Renal pelvis (tissue), 4 donors: ENCODE data around the gene P4HTM. TPM values are rescaled to one million over a fixed set of nuclear protein-coding genes. Genes with fewer than 3 reads are reported as not detected.

Experiments used
- DNase-seq: peaks from one replicate; pipeline ENCODE4 v3.0.0-alpha.2; 2013
- polyA plus RNA-seq, 3 donors: library from polyadenylated mRNA; unstranded; fragments of 120-200 nt; gene quantifications; one replicate each; pipeline ENCODE4 v1.2.1, GENCODE V29; 2013; ENCODE audit not compliant: insufficient read length in 3 of 3

The P4HTM gene
- polyA plus RNA-seq, 3 donors: 53.3 to 55.6 (median 54.8) TPM

DNA sequence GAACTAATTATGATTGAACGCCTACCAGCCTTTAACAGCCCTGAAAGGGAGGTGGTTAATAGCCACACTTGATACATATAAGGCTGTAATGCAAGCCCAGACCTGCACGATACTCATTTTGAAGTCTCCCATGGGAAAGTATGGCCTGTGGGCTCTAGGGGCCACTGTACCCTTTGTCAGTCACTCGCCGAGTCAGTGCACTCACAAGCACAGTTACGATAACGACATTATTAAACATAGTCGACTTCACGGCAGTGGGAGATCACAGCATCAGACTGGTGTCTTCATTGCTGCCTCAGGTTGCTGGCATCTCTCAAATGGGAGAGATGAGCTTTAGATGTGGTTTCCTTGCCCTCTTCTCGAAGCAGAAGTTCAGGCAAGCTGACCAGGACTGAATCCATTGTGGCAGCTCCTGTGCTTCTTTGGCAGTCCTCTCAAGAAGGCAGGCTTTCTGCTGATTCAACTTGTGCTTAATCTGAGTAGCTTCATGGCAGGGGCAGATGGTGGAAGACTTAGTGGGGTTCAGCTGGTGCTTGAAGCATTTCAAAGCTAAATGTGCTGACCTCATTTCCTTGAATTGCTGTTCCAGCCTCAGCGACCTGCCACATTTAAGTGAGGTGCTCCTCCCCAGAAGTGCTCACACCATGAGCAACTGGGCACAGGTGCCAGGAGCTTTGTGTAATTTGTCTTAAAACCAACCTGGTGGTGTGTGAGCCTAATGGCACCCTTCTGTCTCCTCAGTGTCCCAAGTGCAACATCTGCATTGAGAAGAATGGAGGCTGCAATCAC, 15.8 kb upstream of the P4HTM start:
- DNase-seq: no peak

DNA sequence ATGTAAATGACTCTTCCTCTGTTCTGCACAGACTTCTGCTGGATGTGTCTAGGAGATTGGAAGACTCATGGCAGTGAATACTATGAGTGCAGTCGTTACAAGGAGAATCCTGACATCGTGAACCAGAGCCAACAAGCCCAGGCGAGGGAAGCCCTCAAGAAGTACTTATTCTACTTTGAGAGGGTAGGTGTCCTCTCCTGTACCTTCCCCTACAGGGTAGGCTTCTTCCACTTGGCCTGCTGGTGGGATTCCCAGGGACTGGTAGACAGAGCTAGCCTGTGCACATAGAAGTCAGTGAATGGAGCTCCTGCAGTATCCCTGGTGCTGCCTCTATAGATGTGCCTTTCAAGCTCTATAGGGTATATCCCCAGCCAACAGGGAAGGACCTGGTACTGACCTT, 10.6 kb upstream of the P4HTM start:
- DNase-seq: no peak

DNA sequence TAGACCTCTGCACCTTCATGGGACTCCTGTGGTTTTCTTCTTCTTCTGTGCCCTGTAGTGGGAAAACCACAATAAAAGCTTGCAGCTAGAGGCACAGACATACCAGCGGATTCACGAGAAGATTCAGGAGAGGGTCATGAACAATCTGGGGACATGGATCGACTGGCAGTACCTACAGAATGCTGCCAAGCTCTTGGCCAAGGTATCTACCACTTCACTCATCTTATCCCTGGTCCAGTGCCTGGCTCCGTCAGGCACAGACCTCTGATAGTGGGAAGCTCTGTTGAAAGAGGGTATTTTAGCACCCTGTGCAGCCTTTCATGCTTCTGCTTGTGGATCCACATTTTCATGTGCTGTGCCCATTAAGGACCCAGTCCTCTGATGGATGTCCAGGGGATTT, 9.7 kb upstream of the P4HTM start:
- DNase-seq: no peak

DNA sequence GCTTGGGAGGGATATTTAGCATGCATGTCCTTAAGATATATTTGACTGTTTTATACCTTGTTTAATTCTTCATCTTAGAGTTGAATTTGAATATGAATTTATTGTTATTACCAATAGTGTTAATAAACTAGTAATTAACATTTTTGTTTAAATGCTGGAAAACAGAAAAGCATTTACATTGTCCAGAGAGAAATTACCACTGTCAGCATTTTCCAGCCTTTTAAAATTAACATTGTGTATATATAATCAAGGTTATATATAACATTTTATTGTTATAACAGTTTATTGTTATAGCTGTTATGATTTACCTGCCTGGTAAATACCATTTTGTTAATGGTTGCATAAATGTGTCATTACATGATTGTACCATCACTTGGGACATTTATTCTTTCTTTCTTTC, 8.0 kb upstream of the P4HTM start:
- no peak for DNase-seq

DNA sequence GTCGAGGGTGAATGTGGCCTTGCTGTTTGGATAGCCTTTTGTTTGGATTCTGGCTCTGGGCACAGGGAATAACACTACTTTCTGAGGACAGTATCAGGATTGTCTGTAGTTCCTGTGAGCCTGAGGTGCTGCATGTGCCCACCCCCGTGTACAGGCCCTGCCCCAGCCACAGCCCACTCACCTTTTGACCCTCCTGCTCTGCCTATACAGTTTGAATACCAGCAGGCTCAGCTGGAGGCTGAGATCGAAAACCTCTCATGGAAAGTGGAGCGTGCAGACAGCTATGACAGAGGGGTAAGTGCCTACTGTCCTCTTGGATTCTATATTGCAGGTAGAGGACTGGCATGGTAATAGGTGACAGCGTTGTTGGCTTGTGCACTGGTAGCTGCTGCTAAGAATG, 7.4 kb upstream of the P4HTM start:
- no peak for DNase-seq

DNA sequence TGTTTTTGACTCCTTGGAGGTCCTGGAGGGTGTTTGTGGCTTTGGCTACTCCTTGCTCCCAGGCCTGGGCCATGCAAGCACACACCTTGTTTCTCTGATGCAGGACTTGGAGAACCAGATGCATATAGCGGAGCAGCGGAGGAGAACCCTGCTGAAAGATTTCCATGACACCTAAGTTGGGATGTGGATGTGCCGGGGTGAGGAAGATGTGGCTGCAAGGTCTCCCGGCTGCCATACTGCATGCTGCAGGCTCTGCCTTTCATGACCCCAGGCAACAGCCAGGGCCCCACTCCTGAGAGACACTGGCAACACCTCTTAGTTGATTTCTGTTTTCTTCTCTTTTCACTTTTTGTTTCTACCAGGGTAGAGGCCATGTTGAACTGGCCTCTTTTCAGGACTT, 6.9 kb upstream of the P4HTM start:
- no peak for DNase-seq

DNA sequence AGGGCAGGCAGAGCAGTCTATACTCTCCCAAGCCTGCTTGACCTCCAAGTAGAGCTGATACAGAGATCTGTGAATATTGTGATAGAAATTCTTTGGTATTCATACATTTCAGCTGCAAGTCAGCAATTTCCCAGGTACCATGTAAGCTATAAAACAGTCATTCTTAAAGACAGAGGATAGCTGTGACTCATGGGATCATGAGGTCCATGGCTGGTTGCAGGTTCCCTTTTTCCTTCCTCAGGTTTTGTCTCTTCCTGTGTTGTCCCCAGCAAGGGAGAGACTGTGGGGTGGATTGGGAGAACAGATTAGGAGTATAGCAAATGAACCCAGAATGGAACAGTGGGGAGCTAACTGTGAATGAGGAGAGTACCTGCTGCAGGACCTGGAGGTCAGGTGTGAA, 5.4 kb upstream of the P4HTM start:
- DNase-seq: no peak

DNA sequence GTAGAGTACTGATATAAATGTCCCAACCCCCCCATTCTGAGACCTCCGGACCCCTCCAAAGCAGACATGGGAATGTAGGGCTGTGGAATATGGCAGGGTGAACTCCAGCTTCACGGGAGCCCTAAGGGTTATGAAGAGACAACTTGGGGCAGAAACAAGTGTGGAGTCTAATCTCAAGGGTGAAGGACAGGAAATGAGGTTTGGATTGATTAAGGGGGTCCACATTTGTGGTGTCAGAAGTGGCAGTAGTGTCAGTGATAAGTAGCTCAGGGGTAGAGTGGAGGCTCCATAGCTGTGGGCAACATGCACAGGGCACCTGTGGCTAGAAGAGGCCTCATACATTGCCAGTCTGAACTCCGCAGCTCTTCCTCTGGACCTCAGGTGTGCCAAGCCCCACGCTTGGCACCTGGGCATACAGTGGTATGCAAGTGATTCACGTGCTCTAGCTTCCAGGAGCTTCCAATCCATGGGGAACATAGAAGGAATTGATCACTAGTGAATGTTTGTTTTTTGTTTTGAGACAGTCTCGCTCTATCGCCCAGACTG, 4.1 kb upstream of the P4HTM start:
- no peak for DNase-seq

DNA sequence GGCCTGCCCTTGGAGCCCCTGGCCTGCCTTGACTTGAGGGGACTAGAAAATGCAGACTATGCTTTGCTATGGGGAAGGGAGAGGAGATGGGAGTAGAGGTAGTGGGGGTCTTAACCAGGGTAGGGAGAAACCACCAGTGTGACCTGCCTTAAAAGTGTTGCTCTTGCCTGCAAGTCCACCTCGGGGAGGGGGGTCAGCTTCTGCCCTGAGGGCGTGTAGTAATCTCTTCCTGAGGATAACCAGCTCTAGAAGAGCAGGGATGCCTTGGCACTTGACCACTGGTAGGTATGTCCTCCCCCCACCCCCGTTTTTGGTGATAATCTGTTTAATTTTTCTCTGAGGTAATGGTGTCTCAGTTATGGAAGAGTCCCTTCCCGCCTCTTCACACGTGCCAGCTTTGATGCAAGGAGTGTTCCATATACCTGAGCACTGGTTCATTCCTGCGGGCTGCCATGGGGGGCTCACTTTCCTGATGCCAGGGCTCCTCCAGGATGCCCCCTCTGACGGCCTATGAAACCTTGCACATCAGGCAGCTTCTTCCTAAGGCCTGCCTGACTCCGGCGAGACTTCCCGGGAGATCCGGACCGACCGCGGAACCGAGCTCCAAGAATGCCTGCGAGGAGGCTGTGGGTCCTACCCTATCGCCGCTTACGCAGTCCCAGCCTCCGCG, 780 bp upstream of the P4HTM start:
- DNase-seq: no peak

DNA sequence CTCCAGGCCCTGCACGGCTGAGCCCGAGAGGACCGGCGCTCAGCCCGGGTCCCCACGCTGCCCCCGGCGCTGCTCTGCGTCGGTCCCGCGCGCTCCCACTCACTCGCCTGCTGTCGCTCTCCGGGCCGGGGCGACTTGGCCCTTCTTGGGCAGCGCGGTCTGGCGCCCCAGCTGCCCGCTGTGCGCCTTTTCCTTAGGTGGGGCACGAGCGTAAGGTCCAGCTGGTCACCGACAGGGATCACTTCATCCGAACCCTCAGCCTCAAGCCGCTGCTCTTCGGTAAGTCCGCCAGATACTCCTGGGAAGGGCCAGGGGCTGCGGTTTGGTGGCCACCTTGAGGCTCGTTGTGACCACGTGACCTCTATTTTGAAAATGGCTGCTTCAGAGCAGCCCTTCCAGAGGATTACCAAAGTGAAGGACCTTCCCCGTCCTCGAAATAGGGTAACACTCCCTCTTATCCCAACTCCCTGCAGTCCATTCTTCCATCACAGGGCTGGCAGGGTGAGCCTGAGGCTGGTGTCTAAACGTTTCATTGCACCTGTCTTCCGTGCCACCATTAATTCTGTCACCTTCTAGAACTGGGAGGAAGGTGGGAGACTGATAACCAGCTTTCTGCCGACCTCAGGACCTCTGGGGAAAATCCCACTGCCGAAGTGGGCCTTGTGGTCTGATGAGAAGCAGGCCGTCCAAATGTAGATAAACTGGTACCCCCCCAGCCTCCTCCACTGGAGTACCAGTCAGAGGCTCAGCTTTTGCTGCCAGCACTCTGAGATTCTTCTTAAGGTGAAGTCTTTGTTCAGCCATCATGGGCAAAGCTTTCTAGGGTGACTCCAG, 812 bp downstream of the P4HTM start:
- DNase-seq: peak; percentile 16

DNA sequence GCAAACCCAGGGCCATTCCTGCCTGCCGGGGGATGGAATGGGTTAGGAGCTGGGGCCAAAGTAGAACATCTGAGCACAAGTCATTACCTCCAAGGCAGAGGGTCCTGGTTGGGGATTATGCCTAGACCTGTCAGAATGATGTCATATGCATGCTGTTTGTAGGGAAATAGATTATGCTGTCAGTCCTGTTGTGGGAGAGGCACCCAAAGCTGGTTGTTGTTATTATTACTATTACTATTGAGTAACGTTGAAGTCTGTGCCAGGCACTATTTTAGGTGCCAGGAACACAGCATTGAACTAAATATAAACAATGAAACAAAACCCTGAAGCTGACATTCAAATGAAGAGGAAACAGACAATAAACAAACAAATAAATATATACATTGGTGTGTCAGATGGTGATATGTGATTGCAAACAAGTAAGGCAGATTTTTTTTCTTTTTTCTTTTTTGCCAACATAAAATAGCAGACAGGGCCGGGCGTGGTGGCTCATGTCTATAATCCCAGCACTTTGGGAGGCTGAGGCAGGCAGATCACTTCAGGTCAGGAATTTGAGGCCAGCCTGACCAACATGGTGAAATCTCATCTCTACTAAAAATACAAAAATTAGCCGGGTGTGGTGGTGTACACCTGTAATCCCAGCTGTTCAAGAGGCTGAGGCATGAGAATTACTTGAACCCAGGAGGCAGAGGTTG, 2.0 kb downstream of the P4HTM start:
- no peak for DNase-seq

DNA sequence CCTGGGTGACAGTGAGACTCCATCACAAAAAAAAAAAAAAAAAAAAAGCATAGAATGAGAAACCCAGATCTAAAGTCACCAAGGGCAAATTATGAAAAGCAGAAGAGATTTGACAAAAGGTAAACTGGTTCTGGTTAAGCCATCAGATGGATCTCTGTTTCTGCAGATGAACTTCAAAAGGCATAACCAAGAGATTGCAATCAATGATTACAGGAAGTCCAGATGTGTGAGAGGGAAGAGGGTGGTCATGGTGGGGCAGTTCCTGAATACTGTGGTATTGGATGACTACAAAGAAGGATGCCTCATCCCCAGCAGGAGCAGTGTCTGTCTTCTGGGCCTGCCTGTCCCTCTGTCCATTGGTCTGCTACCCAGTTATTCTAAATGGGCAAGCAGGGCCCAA, 3.8 kb downstream of the P4HTM start:
- DNase-seq: no peak

DNA sequence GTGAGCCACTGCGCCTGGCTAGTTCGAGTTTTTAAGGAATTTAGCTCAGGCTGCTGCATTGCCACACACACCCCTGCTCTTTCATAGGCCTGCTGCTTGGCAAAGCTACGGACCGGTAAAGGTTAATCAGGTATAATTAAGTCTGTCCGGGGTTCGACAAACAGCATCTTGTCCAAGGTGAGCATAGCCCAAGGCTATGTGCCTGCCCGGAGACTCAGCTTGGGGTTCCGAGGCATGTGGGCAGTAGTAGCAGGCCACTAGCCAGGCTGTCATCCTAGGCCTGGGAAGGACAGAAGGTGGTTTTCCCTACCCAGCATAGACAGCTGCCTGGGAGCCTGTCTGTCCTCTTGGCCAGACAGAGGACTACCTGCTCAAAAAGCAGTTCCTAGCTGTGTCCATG, 6.6 kb downstream of the P4HTM start:
- DNase-seq: no peak

DNA sequence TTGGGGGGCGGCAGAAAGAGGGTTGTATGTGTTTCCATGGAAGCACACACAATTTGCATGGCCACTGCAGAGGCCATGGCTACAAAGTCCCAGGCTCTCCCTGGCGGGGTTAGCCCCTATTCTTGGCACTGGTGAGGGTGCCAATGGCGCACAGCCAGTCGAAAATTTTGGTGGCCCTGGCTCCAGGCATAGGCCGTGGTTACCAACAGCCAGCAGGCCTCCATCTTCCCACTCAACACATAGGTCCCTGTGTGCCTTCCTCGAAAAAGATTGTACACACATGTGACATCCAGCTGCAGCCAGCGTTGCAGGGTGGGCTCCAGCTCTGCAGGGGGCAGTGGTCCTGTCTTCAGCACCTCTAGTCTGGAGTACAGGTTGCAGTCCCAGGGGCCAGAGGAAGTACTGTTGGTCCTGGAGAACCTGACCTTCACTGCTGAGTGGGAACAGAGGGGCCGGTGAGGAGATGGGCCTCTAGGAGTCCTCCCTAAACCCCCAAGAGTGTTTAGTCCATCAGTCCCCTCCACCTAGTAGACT, 7.1 kb downstream of the P4HTM start:
- no peak for DNase-seq

DNA sequence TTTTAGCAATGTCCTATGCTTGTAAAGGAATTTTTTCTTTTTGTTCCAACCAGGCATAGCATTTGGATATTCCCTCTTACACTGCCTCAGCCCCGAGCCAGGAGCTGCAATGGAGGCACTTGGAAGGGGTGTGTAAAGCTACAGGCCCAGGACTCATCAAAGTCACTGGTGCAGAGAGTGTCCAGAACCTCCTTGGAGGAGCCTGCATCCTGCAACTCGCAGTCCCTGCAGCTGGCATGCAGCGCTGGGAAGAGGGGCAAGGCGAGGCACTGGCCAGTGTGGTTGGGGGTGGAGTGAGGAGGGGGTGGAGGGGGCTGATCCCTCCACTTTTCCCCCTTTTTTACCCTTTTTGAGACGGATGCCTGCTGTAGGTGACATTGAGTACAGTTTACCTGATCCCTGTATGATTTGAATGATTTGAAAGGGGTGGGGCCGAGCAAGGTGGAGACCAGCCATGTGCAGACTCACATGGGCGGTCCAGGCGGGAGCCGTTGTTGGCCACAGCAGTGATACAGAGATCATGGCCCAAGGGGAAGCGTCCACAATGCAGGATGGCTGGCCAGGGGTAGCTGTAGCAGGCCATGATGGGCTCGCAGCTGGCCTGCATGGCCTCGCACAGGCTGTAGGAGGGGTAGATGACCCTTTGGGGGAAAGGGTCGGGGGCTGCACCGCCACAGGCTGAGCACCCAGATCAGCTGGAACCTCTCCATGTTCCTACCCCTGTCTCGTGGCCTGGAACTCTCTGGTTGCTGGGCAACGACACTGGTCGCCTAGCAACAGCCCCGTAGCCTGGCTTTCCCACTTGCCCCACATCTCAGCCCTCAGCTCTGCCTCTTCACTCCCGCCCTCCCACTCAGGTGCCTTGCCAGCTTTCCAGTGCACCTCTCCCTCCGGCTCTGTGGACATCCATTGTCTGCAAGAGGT, 7.9 kb downstream of the P4HTM start:
- DNase-seq: no peak

DNA sequence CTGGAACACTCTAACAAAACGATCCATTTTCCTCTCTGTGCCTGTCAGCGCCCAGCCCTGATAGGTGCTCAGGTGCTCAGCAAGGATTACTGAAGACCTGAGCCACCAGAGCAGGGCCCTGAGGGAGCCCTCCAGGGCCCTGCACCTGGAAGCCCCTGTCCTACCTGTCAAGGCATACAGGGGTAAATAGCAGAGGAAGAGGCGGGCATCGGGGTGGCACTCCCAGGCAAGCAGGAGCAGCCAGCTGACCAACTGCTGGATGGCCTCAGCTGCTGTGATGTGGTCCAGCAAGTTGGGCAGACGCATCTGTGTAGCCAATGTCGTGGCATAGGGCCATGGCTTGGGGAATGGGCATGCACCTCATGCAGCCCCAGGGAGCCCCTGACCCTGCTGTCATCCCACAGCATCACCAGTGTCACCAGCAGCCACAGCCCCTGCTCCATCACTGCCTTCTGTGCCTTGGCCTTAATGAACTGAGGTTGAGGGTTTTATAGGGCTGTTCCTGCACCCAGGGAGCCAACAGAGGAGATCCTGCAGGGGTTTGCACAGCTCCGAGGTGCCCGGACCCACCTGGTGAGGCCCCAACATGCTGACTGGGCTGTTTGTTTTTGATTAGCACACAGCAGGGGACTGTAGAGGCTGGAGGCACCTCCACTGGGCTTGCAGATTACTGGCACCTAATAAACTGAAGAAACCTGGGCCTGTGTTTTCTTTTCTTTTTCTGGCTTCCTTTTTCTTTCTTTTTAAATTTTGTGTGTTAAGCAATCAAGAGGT, 9.2 kb downstream of the P4HTM start:
- DNase-seq: no peak

DNA sequence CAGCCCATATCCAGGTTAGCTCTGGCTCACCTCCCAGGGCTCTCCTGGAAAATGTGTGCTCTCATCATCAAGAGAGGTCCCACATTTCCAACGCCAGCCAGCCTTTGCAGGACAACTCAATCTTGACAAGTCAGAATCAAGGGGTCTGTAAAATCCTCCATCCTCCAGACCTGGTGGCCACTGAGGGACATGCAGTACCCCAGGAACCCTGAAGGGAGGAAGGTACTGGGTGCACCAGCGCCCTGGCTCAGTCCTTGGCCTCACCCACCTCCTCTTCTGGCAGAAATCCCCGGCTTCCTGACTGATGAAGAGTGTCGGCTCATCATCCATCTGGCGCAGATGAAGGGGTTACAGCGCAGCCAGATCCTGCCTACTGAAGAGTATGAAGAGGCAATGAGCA, 11.1 kb downstream of the P4HTM start:
- no peak for DNase-seq

DNA sequence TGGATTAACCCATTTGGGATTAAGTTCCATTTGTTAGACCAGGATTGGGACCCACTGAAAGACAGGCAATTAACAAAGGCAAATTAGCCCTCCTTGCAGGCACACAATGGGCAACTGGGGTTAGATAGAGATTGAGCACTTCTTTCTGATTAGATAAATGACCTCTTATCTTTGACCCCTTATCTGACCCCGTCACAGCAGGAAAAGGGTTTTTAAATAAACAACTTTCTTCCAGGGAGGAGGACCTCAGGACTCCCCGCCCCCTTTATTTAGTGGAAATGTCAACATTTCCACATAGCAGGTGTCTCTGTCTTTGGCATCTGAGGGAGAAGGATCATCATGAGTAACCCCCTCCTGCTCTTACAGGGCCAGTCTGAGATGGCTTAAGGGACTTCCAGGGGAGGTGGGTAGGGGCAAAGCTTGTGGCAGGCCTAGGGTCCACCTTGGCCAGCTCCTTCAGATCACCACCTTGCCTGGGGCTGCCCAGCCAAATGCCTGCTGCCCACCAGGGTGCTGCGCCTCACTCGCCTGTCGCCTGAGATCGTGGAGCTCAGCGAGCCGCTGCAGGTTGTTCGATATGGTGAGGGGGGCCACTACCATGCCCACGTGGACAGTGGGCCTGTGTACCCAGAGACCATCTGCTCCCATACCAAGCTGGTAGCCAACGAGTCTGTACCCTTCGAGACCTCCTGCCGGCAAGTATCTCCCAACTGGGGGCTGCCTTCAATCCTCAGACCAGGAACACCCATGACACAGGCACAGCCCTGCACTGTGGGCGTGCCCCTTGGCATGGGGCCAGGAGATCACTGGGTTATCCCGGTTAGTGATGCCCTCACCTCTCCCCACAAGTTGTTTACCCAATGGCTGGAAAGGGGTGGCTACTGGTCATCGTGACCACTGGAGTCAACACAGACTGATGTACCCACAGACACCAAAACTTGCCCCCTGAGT, 14.6 kb downstream of the P4HTM start:
- no peak for DNase-seq

DNA sequence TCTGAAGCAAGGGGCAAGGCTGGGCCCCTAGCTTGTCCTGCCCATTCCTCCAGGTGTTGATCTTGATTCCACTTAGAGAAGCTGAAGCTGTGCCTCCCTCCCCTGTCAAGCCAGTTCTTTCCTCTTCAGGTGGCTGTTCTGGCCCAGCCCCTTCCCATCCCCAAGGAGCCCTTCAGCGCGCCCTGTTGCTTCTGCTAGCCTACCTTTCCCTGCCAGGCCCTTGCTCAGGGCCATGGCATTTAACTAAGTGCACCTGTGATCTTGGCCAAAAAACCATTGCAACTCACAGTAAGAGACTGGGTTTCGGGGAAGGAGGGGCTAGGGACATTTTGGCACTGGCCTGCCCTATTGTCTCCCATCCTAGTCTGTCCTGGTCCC, 15.3 kb downstream of the P4HTM start:
- no peak for DNase-seq
